ENCODE results near the gene POP5. TPM values are rescaled to one million over a fixed set of nuclear protein-coding genes. Genes with fewer than 3 reads are reported as not detected.
A peak's percentile ranks its signal among the peaks of the same experiment; 100 is the strongest.

Gene POP5
- total and polyA plus RNA-seq, 8 donors = 37.9 to 52.6 (median 49.6) TPM

DNA sequence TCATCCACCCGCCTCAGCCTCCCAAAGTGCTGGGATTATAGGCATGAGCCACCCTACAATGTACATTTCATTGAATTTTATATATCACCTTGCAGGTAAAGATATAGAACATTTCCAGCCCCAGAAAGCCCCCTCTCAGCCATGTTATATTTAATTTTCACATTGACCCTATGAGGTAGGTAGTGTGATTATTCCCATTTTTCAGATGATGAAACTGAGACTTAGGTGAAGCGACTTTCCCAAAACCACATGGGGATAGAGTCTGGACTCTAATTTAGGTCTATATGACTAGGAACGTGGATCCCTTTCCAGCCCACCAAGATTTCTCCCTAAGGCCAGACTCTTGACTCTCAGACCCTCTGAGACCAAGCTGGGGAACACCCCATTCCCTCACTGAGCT is 15.7 kb upstream of the POP5 start:
- no peak for ATAC-seq
- TF ChIP-seq, protein P1, sequence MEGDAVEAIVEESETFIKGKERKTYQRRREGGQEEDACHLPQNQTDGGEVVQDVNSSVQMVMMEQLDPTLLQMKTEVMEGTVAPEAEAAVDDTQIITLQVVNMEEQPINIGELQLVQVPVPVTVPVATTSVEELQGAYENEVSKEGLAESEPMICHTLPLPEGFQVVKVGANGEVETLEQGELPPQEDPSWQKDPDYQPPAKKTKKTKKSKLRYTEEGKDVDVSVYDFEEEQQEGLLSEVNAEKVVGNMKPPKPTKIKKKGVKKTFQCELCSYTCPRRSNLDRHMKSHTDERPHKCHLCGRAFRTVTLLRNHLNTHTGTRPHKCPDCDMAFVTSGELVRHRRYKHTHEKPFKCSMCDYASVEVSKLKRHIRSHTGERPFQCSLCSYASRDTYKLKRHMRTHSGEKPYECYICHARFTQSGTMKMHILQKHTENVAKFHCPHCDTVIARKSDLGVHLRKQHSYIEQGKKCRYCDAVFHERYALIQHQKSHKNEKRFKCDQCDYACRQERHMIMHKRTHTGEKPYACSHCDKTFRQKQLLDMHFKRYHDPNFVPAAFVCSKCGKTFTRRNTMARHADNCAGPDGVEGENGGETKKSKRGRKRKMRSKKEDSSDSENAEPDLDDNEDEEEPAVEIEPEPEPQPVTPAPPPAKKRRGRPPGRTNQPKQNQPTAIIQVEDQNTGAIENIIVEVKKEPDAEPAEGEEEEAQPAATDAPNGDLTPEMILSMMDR (IDR thresholded peaks at IDR 0.05) = no peak
- intact Hi-C loops (cut with DNase I) = no loop called here
- no peaks in the 10 kb centered on the region for H3K9me3 ChIP-seq
- peaks cover 0 to 38% of the 10 kb centered on the region in 2 donors for H3K27me3 ChIP-seq
- no peak overlapping the region for H3K27ac ChIP-seq
- no peaks in the 10 kb centered on the region for H3K36me3 ChIP-seq
- peaks cover 0 to 10% of the 10 kb centered on the region in 2 donors for H3K4me1 ChIP-seq
- DNase-seq = no peak
- no peak overlapping the region for H3K4me3 ChIP-seq

DNA sequence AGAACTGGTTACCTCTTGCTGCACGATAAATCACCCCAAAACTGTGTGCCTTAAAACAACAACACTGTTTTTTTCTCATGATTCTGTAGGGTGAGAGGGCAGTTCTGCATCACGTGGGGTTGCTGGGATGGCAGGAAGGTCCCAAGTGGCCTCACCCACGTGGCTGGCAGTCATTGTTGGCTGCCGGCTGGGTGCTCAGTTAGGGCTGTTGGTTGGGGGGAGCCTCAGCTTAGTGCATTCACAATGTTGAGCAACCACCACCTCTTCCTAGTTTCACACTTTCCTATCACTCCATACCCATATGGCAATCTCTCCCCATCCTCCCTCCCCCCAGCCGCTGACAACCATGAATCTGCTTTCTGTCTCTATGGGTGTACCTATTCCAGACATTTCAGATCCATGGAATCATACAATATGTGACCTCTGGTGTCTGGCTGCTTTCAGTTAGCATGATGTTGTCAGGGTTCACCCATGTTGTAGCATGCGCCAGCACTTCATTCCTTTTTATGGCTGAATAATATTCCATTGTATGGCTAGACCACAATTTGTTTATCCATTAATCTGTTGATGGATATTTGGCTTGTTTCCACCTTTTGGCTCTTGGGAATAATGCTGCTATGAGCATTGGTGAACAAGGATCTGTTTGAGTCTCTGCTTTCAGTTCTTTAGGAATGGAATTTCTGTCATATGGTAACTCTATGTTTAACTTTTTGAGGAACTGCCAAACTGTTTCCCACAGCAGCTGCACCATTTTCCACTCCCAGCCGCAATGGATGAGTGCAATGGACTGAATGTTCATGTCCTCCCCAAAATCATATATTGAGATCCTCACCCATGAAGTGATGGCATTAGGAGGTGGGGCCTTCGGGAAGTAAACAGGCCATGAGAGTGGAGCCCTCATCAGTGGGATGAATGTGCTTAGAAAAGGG is 11.2 kb upstream of the POP5 start:
- DNase-seq (no peak), ATAC-seq (no peak)
- TF ChIP-seq, protein P1 (IDR thresholded peaks at IDR 0.05) = no peak
- intact Hi-C loops (cut with DNase I) = no loop called here
- Histone ChIP-seq H3K9me3 (no peaks in the 10 kb centered on the region), H3K4me1 (no peaks in the 10 kb centered on the region), H3K27ac (no peak overlapping the region), H3K27me3 (peaks cover 0 to 7% of the 10 kb centered on the region in 2 donors), H3K36me3 (no peaks in the 10 kb centered on the region), H3K4me3 (no peak overlapping the region)

GRCh38 chr12:120590741-120591407 is 9.7 kb upstream of the POP5 start:
- H3K27ac ChIP-seq = no peak overlapping the region
- no peak for DNase-seq
- TF ChIP-seq, protein P1 (IDR thresholded peaks at IDR 0.05) = no peak
- intact Hi-C loops (cut with DNase I) = no loop called here
- no peak for ATAC-seq
- H3K9me3 ChIP-seq = no peaks in the 10 kb centered on the region
- no peak overlapping the region for H3K4me3 ChIP-seq
- H3K4me1 ChIP-seq = no peaks in the 10 kb centered on the region
- H3K36me3 ChIP-seq = no peaks in the 10 kb centered on the region
- peaks cover 0 to 5% of the 10 kb centered on the region in 2 donors for H3K27me3 ChIP-seq

DNA sequence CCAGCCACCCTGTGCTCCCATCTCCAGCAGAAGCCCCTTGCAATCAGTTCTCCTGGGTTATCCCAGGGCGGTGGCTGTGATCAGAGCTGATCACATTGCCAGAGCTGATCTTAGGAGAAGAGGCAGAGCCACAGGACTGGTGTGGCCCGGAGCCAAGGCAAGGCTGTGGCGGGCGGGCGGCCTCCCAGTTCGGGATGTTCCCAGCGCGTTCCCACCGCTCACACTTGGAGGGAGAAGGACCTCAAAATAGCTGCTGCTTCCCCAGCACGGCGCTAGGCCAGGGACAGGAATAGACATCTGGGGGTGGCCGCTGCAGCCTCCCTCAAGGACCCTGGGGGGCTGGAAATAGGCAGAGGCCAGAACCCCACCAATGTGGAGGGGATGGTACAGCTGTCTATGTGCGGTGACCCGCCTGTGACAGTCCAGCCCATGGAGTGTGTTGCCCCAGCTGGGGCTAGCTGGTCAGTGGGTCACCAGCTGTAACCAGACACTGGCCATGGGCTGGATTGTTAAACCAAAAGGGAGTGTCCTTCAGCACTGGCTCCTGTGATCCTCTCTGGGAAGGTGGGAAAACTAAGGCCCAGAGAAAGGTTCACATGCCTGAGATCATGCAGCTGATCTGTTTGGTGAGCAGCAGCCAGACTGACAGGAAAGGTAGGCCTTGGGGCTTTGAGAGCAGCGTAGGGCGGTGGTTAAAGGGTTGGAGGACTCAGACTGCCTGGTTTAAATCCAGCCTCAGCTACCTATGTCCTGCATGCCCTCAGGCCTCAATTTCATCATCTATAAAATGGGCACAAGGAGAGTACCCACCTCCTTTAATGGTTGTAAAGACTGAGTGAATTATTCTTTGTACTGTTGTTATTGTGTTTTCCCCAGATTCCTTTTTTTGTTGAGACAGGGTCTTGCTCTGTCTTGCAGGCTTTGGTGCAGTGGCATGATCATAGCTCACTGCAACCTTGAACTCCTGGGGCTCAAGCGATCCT is 8.0 kb upstream of the POP5 start:
- no peak overlapping the region for H3K4me3 ChIP-seq
- ATAC-seq = no peak
- intact Hi-C loops (cut with DNase I) = loop anchor here in 1 of 2 donors (10.0 kb wide), 2 partner anchors 56 to 126 kb away; partner anchors contain the start of genes CABP1 and UNC119B

More for the DNA sequence above, 8.0 kb upstream of the POP5 start:
- H3K27me3 ChIP-seq = peaks cover 0 to 22% of the 10 kb centered on the region in 2 donors
- H3K36me3 ChIP-seq = no peaks in the 10 kb centered on the region
- DNase-seq = peak in 1 of 4 donors; percentile 70
- peaks cover 0 to 8% of the 10 kb centered on the region in 2 donors for H3K4me1 ChIP-seq
- no peaks in the 10 kb centered on the region for H3K9me3 ChIP-seq
- TF ChIP-seq, protein P1 (IDR thresholded peaks at IDR 0.05) = no peak
- H3K27ac ChIP-seq = no peak overlapping the region

All from left lung (tissue), 10 donors.